ENCODE results near the gene TECPR1.
A peak's percentile ranks its signal among the peaks of the same experiment; 100 is the strongest.

TECPR1 gene

GRCh38 chr7:98202367-98203195, 49.5 kb downstream of the TECPR1 start:
- intact Hi-C loops (cut with DNase I), result no loop called here
- DNase-seq, result peak in 2 of 10 donors; percentile 7 to 58

DNA sequence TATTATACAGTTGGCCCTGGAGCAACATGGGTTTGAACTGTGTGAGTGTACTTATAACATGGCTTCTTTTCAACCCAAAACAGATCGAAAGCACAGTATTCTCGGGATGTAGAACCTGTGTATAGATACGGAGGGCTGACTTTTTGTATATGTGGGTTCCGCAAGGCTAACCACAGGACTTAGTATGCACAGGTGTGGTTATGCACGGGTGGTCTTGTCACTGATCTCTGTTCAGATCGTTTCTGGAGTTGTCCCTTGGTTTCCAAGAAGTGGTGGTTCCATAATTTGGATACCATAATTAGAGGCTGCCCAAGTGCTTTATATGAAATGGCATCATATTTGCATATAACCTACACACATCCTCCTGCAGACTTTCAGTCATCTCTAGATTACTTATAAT, 51.7 kb downstream of the TECPR1 start:
- DNase-seq, result no peak
- intact Hi-C loops (cut with DNase I), result no loop called here

GRCh38 chr7:98199131-98199530, 52.9 kb downstream of the TECPR1 start:
- no peak for DNase-seq
- intact Hi-C loops (cut with DNase I), result no loop called here

DNA sequence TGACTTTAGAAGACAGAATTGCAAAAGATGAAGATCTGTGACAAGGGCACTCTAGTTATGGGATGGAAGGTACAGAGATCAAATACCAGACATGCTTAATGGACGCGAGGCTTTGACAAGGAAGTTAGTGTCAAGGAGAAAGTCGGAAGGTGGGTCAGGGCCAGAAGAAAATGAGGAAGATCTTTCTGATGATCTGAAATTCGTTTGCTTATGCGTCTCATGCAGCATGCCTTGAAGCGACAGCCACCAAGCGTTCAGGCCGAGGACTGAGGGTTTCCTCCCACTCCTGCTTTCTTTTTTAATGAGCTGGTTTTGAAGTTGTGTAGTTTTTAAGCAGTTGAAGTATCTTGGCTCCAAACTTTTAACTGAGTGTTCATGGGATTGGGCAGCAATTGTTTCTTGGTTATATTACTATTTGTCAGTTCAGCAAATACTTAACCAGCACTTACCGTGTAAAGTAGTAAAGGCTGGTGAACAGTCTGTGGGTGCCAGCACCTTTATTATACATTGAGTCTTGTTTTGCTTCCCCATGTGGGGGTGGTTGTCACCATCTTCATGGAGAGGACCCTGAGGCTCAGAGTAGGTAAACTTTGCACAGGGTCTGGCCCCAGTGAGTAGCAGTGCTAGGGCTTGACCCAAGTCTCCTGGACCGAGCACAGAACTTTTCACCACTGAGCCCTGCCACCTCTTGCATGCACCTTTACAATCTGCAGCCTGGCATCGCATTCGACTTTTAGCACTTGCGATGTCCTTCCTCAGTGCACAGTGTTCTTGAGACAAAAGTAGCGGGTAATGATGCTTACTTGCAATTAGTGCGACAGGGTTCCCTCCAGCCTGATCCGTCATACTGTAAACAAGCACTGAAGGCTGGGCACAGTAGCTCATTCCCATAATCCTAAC, 55.1 kb downstream of the TECPR1 start:
- peak in 1 of 10 donors; percentile 85 for DNase-seq
- intact Hi-C loops (cut with DNase I), result no loop called here

DNA sequence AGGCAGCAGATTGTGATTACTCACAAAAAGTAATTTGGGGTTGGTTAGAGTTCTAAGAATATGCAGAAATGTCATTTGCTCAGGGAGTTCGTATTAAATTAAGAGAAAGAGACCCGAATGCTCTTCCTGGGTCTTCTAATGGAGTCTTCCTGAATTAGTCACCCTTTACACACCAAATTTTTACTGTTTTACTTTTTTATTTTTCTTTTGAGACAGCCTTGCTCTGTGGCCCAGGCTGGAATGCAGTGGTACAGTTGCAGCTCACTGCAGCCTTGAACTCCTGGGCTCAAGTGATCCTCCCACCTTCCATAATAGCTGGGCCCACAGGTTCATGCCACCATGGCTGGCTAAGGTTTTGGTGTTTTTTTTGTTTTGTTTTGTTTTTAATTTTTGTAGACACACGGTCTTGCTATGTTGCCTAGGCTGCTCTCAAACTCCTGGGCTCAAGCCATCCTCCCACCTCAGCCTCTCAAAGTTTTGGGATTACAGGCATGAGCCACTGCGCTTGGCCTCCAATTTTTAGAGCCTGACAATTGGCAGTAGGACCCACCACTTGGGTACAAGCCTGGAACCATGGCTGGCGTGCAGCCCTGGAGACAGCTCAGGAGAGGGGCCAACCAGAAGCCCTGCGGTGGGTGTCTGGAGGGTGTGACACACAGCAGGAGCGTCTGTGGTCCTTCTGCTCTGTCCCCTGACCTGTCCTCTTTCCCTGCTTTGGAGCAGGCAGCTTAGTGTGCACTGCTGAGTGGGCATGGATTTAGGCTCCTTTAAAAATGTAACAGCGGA, 57.2 kb downstream of the TECPR1 start:
- intact Hi-C loops (cut with DNase I), result no loop called here
- DNase-seq, result peak in 1 of 10 donors; percentile 85

DNA sequence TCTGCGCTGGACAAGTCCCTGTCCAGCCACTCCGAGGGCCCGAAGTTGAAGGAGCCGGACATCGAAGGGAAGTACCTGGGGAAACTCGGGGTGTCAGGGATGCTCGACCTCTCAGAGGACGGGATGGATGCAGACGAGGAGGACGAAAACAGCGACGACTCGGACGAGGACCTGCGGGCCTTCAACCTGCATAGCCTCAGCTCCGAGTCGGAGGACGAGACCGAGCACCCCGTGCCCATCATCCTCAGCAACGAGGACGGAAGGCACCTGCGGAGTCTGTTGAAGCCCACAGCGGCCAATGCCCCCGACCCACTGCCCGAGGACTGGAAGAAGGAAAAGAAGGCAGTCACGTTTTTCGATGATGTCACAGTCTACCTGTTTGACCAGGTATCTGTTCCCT, 57.8 kb downstream of the TECPR1 start:
- peak in 1 of 10 donors; percentile 71 for DNase-seq
- intact Hi-C loops (cut with DNase I), result no loop called here

DNA sequence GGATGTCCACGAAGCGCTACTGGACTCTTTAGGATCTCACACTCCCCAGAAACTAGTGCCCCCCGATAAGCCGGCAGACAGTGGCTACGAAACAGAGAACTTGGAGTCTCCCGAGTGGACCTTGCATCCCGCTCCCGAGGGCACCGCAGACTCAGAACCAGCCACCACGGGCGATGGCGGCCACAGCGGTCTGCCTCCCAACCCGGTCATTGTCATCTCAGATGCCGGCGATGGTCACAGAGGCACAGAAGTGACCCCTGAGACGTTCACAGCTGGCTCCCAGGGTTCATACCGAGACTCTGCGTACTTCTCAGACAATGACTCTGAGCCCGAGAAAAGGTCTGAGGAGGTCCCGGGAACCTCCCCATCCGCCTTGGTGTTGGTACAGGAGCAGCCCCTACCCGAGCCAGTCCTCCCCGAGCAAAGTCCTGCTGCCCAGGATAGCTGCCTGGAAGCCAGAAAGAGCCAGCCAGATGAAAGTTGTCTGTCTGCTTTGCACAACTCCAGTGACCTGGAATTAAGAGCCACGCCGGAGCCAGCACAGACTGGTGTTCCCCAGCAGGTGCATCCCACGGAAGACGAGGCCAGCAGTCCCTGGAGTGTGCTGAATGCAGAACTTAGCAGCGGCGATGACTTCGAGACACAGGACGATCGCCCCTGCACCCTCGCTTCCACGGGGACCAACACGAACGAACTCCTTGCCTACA, 58.4 kb downstream of the TECPR1 start:
- intact Hi-C loops (cut with DNase I), result no loop called here
- DNase-seq, result peak in 1 of 10 donors; percentile 72

- intact Hi-C loops (cut with DNase I), result no loop called here
- peak in 1 of 10 donors; percentile 69 for DNase-seq
Measured at GRCh38 chr7:98192781-98193457, 59.1 kb downstream of the TECPR1 start.

DNA sequence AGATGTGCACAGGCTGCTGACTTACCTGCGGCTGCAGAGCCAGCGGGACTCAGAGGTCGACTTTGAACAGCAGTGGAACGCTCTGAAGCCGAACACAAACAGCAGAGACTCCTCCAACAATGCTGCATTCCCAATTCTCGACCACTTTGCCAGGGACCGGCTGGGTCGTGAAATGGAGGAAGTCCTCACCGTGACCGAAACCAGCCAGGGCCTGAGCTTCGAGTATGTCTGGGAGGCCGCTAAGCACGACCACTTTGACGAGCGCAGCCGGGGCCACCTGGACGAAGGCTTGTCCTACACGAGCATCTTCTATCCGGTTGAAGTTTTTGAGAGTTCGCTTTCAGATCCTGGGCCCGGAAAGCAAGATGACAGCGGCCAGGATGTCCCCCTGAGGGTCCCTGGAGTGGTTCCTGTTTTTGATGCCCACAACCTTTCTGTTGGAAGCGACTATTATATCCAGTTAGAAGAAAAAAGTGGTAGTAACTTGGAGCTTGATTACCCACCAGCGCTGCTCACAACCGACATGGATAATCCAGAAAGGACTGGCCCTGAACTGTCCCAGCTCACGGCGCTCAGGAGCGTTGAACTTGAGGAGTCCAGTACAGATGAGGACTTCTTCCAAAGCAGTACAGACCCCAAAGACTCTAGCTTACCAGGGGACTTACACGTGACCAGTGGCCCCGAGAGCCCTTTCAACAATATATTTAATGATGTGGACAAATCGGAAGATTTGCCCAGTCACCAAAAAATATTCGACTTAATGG, 60.2 kb downstream of the TECPR1 start:
- intact Hi-C loops (cut with DNase I), result no loop called here
- DNase-seq, result peak in 1 of 10 donors; percentile 69

- intact Hi-C loops (cut with DNase I), result no loop called here
- no peak for DNase-seq
Measured at GRCh38 chr7:98189559-98189958, 62.5 kb downstream of the TECPR1 start.

DNA sequence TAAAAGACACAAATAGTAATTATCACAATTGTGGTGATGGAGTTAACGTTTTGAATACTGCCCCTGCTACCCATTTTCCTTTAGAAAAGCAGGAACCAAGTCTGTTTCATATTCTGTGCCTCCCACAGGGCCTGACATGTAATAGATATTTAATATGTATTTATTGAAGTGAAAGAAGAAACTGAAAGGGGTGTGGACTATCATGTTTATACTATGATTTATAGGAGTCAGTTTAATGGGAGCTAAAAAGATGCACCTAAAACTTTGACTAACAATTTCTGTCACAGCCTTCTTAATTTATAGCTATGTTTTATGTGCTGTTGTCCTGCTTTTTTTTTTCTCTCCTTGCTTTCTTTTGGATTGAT, 64.9 kb downstream of the TECPR1 start:
- intact Hi-C loops (cut with DNase I), result no loop called here

GRCh38 chr7:98186452-98187137, 65.4 kb downstream of the TECPR1 start:
- intact Hi-C loops (cut with DNase I), result no loop called here
- no peak for DNase-seq

More for the DNA sequence above, 64.9 kb downstream of the TECPR1 start:
- no peak for DNase-seq

- intact Hi-C loops (cut with DNase I), result no loop called here
- DNase-seq, result no peak
Measured at GRCh38 chr7:98185101-98185500, 66.9 kb downstream of the TECPR1 start.

GRCh38 chr7:98180751-98181150, 71.3 kb downstream of the TECPR1 start:
- peak in 1 of 10 donors; percentile 46 for DNase-seq
- intact Hi-C loops (cut with DNase I), result no loop called here

DNA sequence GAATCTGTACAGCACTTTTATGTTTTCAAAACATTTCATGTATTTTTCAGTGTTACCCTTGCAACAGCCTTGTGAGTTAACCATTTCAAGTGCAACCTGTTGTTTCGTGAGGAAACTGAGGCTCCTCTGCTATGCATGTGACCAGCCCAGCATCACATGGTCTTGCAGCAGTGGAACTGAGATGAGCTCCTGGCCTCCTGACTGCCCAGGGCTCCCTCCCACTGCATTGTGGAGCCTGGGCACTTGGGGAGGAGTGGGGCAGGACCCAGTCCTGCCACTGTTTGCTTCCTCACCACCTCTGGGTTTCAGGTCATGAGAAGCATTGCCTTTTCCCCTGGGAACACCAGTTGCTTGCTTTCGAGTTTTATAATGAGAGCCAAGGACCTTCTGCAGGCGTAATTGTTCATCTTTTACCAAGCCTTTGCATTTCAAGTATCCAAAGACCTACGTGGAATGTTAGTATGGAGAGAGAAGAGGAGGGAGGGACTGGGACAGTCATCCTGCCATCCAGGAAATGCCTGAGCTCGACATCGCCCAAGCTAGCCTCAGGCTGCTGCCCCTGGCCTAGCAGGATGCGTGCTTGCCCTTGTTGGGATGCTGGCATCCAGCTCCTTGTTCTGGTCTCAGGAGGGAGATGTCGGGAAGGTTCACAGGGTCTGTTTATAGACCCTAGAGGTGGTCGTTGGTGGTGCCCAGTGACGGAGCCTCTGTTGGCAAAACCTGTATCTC, 73.1 kb downstream of the TECPR1 start:
- peak in 1 of 10 donors; percentile 73 for DNase-seq
- intact Hi-C loops (cut with DNase I), result no loop called here

DNA sequence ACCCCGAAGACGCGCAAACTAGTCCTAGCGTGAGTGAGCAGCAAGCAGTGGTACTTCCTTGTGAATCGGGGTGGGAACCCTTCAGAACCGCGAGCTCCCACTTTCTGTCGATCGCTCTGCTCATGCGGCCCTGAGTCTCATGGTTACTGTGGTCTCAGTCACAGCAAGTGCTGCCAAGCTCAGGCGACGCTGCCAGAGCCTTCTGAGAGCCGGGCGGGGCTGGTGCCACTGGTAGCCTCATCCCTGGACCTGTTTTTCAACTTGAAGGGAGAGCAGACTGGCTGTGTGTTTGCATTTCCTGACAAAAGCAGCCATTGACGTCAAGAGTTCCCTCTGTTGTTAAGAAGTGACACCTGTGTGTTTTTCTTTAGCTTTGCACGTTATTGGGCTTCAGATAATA, 73.7 kb downstream of the TECPR1 start:
- intact Hi-C loops (cut with DNase I), result no loop called here
- DNase-seq, result peak; percentile 50 to 95 (median 76)

DNA sequence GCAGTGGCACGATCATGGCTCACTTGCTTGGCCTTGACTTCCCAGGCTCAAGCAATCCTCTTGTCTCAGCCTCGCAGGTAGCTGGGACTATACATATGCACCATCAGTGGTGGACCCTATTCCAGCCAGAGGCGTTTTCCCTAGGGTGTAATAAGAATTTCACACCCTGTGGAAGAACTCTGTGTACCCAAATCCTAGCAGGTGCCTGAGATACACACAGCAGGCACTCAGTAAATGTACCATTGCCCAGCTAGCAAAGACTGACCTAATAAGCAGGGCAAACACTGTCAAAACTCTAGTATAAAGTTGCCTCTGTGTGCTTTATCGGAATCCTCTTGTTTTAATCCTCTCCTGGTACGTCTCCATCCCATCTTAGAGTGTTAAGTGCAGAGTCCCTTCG, 74.5 kb downstream of the TECPR1 start:
- DNase-seq, result no peak
- intact Hi-C loops (cut with DNase I), result no loop called here

Measured in posterior cingulate gyrus (tissue), 11 donors.